Measurements from ENCODE around the gene NCOA1.

Gene NCOA1

GRCh38 chr2:24744356-24744755, 253.3 kb downstream of the NCOA1 start:
- DNase-seq (ENCODE audit: low read depth) = no peak

GRCh38 chr2:24745825-24746224, 254.8 kb downstream of the NCOA1 start:
- DNase-seq (ENCODE audit: low read depth) = no peak

GRCh38 chr2:24747299-24747698, 256.2 kb downstream of the NCOA1 start:
- DNase-seq (ENCODE audit: low read depth) = no peak

DNA sequence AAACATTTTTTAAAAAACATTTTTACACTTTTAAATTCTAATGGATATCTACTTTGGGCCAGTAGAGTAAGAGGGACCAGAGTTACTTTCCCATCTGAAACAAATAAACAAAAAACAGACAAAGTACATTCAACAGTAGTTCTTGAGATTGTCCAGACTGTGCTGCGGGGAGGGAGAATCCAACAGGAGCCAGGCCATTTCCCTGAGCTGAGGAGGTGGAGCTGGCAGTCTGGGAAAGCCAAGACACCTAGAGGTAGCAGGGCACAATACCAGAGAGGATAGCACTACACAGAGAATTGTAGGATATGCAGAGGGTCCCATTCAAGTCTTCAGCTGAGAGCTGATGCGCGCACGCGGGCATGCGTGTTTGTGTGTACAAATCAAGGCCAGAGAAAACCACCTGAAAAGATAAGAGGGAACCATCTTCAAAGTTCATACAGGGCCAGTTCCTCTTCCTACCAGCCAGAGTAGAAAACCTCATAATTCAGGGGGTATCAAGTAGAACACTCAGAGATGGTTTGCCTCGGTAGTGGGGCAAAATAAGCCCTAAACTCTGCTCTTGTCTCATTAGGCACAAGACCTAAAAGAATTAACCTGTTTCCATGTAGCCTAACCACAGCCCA, 258.1 kb downstream of the NCOA1 start:
- no peak for DNase-seq (ENCODE audit: low read depth)

DNA sequence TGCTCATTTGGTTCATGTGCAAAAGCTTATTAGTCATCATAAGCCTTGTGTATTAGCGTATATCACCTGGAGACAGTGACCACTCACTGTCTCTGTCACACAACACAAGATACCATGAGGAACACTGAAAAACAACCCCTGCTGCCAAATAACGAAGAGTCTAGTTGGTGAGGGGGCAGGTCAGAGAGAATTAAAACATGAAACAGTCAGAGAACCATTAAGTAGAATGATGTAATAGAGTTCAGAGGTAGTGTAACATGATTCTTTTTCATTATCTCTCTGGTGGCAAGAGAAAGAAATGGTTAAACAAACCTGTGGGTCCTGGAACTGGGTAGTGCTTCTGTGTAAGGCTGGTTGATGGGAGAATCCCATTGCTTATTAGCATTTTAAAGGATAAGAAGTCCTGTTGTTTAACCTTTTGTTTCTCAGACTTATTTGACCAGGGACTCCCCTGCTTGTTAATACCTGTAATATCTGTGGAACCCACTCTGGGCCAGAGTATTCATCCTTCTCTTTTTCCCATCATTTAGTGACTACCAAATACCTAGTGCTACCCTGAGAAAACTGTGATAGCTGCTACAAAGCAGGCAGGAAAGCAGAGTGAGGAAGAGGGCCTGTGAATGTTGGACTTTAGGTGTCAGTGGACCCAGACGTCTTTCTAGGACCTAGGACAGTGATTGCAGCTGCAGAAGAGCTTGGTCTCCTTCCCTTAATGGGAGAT, 264.1 kb downstream of the NCOA1 start:
- no peak for DNase-seq (ENCODE audit: low read depth)

DNA sequence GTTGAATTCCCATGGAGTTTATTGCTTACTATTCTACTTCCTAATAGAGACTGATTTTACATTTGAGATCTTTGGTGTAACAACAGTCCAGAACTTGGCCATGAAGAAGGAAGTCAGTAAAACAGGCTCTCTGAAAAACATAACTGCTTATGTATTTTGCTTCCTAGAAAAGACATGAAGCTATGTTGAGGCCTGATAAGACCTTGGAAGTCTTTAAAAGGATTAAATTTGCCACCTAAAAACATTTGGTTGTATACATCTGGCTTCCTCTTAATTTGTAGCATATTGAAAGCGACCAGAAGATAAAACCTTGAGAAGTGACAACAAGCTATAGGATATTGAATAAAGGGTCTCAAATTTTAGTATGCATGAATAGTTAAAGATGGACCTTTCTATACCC, 265.7 kb downstream of the NCOA1 start:
- DNase-seq (ENCODE audit: low read depth) = no peak

GRCh38 chr2:24761866-24762265, 270.8 kb downstream of the NCOA1 start:
- no peak for DNase-seq (ENCODE audit: low read depth)

DNA sequence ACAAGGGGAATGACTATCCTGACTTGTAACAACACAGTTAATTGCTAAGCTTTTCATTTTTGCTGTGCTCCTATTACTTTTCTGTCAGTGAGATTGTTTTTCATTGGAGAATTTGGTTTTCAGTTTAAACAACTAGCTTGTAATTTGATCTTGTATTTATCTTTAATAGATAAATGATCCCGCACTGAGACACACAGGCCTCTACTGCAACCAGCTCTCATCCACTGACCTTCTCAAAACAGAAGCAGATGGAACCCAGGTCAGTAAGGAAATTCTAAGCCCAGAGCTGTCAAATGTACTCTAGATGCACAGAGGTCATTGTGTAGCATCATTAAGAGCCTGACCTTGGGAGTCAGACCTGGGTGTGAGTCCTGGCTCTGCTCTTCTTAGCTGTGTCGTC, 271.5 kb downstream of the NCOA1 start:
- DNase-seq (ENCODE audit: low read depth) = no peak

- DNase-seq (ENCODE audit: low read depth) = no peak
Observed at GRCh38 chr2:24763843-24764242, 272.8 kb downstream of the NCOA1 start.

- no peak for DNase-seq (ENCODE audit: low read depth)
Observed at GRCh38 chr2:24766609-24767008, 275.6 kb downstream of the NCOA1 start.

- no peak for DNase-seq (ENCODE audit: low read depth)
Observed at GRCh38 chr2:24768013-24768412, 277.0 kb downstream of the NCOA1 start.

DNA sequence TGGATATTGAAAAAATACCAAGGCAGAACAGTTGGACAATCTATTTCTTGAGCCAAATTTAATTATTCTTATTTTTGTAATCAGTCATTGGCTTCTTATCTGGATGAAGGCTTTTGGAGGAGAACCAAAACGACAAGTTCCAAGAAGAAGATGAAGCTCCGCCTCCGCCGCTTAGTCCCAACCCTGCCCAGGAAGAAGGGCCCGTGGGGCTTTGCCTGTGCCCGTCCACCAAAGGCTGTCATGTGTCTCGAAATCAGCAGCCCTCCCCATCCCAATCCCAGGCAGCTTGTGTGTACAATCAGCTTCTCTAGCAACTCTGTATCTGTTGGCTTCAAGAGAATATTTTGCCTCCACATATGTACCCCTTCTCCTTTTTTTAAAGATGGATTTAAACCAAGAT, 277.5 kb downstream of the NCOA1 start:
- DNase-seq (ENCODE audit: low read depth) = no peak

DNA sequence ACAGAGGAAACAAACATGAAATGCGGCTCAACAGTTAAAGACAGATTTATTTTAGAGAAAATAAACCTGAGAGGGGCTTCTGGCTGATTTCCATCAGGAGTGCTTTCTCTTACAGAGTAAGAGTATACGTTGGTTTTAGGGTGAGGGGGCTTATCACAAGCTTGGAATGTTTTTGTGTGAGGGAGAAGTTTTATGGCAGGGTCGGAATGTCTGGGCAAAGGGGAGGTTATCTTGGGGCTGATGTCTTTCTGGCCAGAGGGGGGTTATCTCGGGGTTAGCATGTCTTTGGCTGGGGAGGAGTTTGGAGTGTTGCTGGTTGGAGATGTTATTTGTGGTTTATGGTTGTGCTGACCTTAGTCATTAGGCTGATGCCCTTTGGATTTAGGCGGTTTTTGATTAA, 280.0 kb downstream of the NCOA1 start:
- DNase-seq (ENCODE audit: low read depth) = no peak

DNA sequence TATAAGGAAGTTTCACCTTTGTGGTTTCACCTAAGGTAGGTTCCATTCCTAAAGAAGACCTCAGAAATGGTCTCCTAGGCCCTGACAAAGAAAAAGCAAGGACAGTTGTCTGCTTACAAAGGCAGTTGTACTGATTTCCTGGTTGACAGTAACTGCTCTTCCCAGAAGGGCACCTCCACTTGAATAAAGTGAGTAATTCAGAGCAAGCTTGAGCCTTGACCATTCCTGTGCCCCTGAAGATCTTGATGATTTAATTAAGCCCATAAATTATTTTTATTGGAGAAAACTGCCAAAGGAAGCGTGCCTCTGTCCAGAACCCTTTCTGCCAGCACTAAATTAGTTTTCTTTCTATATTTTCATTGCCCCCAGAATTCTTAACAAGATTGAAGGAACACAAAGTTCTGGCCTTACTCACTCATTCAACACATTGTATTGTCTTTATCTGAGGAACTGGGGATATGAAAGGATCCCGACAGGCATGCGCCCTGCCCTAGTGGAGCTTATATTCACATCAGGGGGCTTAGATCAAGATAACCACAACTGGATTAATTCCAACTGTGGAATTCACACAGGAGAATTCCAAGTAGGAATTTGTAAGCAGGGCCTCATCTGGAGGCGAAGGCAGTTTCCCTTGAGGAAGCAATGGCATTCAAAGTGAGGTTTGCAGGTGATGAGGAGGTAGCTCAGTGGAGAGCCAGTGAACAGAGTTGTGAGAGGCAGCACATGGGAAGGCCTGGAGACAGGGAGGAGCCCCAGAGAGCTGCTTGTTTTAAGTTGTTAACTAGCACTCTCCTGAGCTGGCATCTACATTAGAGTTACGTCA, 280.9 kb downstream of the NCOA1 start:
- DNase-seq (ENCODE audit: low read depth) = no peak

GRCh38 chr2:24774373-24774772, 283.3 kb downstream of the NCOA1 start:
- DNase-seq (ENCODE audit: low read depth) = no peak

GRCh38 chr2:24779116-24779515, 288.1 kb downstream of the NCOA1 start:
- DNase-seq (ENCODE audit: low read depth) = no peak

GRCh38 chr2:24783641-24784040, 292.6 kb downstream of the NCOA1 start:
- no peak for DNase-seq (ENCODE audit: low read depth)

- DNase-seq (ENCODE audit: low read depth) = no peak
Observed at GRCh38 chr2:24785671-24786321, 294.7 kb downstream of the NCOA1 start.

DNA sequence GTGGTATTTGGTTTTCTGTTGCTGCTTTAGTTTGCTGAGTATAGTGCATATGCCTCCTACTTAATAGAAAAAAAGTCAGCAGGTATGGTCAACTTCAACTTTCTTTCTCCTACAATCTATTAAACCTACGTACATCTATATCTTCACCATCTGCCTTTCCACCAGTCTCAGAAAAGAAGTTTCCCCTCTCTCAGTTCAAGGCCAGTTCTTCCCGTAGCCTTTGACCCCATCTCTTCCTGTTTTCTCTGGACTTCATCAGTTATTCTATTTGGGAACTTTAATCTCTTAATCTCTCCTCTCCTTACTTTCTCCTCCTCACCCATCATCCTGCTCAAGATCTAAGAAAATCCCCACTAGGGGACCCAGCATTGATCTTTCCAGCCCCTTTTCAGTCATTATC, 296.5 kb downstream of the NCOA1 start:
- DNase-seq (ENCODE audit: low read depth) = no peak

- DNase-seq (ENCODE audit: low read depth) = no peak
Observed at GRCh38 chr2:24788816-24789215, 297.8 kb downstream of the NCOA1 start.

DNA sequence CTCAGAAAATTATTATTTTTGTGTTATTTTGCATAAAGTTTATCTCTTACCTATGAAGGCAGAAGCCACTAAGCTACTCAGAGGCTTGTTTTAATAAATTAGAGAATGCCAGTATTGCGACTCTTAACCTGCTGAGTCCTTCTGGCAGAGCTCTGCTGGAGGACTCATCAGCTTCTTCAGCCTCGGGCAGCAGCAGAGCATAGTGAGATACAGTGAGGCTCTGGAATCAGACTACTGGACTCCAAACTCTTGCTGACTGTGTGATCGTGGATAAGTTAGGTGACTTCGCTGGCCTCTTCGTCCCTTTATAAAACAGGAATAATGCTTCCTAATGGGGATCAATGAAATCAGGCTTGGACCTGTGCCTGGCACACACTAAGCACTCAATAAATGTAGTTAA, 300.4 kb downstream of the NCOA1 start:
- DNase-seq (ENCODE audit: low read depth) = no peak

GRCh38 chr2:24792542-24792873, 301.5 kb downstream of the NCOA1 start:
- DNase-seq (ENCODE audit: low read depth) = no peak

All from stimulated activated CD8-positive, alpha-beta memory T cell treated with anti-CD3 and anti-CD28 coated beads, Interleukin-15, amount 100 ng/mL, for 1 hour (primary cell).